HCT116 (cell line): Measurements from ENCODE around the gene ABHD17B. TPM values are rescaled to one million over a fixed set of nuclear protein-coding genes. Genes with fewer than 3 reads are reported as not detected.

ENCODE experiments used
- ATAC-seq: fragments of 200-7000 bp; cut with Tn5 transposase; 2 replicates; pipeline ENCODE4 v1.9.1; 2020; ENCODE audit warnings: mild to moderate bottlenecking, moderate library complexity
- BruUV-seq: library from RNA; stranded (reverse); fragments of 400-500 nt; replicated peaks from 2 replicates; lab custom pipeline; 2021; lab: Mats Ljungman, UMichigan
- CTCF ChIA-PET: fragments of 300-600 bp; sonication (Branson Sonifier 250); formaldehyde crosslinking; loops from one replicate; lab custom pipeline; 2021; ENCODE audit warnings: antibody characterized with exemption; lab: Charles Lee
- POLR2A ChIA-PET: fragments of 300-600, 350-600 bp; sonication (Branson Sonifier 250); formaldehyde crosslinking; loops from one replicate; lab custom pipeline; 2021; ENCODE audit warnings: antibody characterized with exemption; lab: Charles Lee
- RAD21 ChIA-PET, 2 experiments: fragments of 300-600 bp; sonication (Branson Sonifier 250); formaldehyde crosslinking; loops; one replicate each; lab custom pipeline; 2023; ENCODE audit warnings: low total read pairs in 2 of 2; ENCODE audit not compliant: uncharacterized antibody in 2 of 2, unreplicated experiment in 2 of 2, low non-redundant PET in 1 of 2; lab: Charles Lee
- DNase-seq: peaks from one replicate; pipeline ENCODE4 v3.0.0-alpha.2; 2010; ENCODE audit warnings: low read depth, low spot score
- H2AFZ ChIP-seq: fragments of 200-600 bp; shearing (Covaris generic), sonication (generic); 2 replicates; pipeline ENCODE4 v1.6.1; 2017; ENCODE audit warnings: low read depth, mixed run types, mixed read lengths, antibody characterized with exemption, low read length; ENCODE audit not compliant: poor library complexity, severe bottlenecking
- H3K27ac ChIP-seq: 2 replicates; pipeline ENCODE4 v1.5.1; 2012; ENCODE audit warnings: low read depth, low read length
- H3K27me3 ChIP-seq: fragments of 200-600 bp; sonication (generic); 2 replicates; pipeline ENCODE4 v1.6.1; 2016; ENCODE audit warnings: mixed run types, low read length, mixed read lengths; ENCODE audit not compliant: insufficient read depth
- H3K36me3 ChIP-seq, 2 experiments: fragments of 200-500 bp in 1 of 2; fragments of 200-600 bp in 1 of 2; sonication (Bioruptor generic) in 1 of 2; sonication (generic) in 1 of 2; 2 replicates each; pipeline versions ENCODE4 v1.5.1 to v1.6.1; 2014 to 2016; ENCODE audit warnings: low read length in 2 of 2, inconsistent platforms in 1 of 2, mixed read lengths in 1 of 2, mixed run types in 1 of 2; ENCODE audit not compliant: insufficient read depth in 2 of 2, control insufficient read depth in 1 of 2
- H3K4me1 ChIP-seq, 2 experiments: fragments of 200-600 bp in 1 of 2; sonication (generic) in 1 of 2; 2 replicates each; pipeline versions ENCODE4 v1.5.1 to v1.6.1; 2012 to 2017; ENCODE audit warnings: low read length in 2 of 2, inconsistent platforms in 1 of 2, mild to moderate bottlenecking in 1 of 2, mixed read lengths in 1 of 2, mixed run types in 1 of 2, moderate library complexity in 1 of 2; ENCODE audit not compliant: insufficient read depth in 2 of 2, control insufficient read depth in 1 of 2
- H3K4me2 ChIP-seq: fragments of 200-600 bp; sonication (generic); 2 replicates; pipeline ENCODE4 v1.6.1; 2017; ENCODE audit warnings: mixed run types, low read length, mixed read lengths
- H3K4me3 ChIP-seq, 2 experiments: fragments of 200-600 bp in 1 of 2; sonication (generic) in 1 of 2; replicated peaks in 1 of 2; 2 replicates each; pipeline ENCODE4 v1.5.1; 2011 to 2016; ENCODE audit warnings: low read length in 2 of 2, control low read depth in 1 of 2, low read depth in 1 of 2, mild to moderate bottlenecking in 1 of 2, mixed read lengths in 1 of 2, mixed run types in 1 of 2
- H3K79me2 ChIP-seq: fragments of 200-600 bp; sonication (generic); 2 replicates; pipeline ENCODE4 v1.6.1; 2017; ENCODE audit warnings: mild to moderate bottlenecking, mixed run types, low read length, moderate library complexity, mixed read lengths; ENCODE audit not compliant: insufficient read depth
- H3K9ac ChIP-seq: fragments of 200-600 bp; sonication (generic); 2 replicates; pipeline ENCODE4 v1.6.1; 2016; ENCODE audit warnings: low read length, mixed read lengths
- H3K9me2 ChIP-seq: fragments of 200-600 bp; sonication (generic), shearing (Covaris generic); 2 replicates; pipeline ENCODE4 v1.6.1; 2017; ENCODE audit warnings: mixed run types, mild to moderate bottlenecking, moderate library complexity; ENCODE audit not compliant: insufficient read depth
- H3K9me3 ChIP-seq, 2 experiments: fragments of 200-500 bp in 1 of 2; fragments of 200-600 bp in 1 of 2; sonication (Bioruptor generic) in 1 of 2; sonication (generic) in 1 of 2; 2 replicates each; pipeline ENCODE4 v1.6.1; 2014 to 2017; ENCODE audit warnings: low read length in 2 of 2, mixed read lengths in 2 of 2, inconsistent platforms in 1 of 2, low read depth in 1 of 2, mild to moderate bottlenecking in 1 of 2, mixed run types in 1 of 2, moderate library complexity in 1 of 2; ENCODE audit not compliant: control insufficient read depth in 1 of 2, insufficient read depth in 1 of 2
- H4K20me1 ChIP-seq: fragments of 200-600 bp; sonication (generic), shearing (Covaris generic); 2 replicates; pipeline ENCODE4 v1.6.1; 2017; ENCODE audit warnings: mixed run types, mild to moderate bottlenecking, moderate library complexity; ENCODE audit not compliant: insufficient read depth
- CBX3 ChIP-seq: IDR thresholded peaks from 2 replicates; pipeline ENCODE4 v1.6.1; 2012; ENCODE audit warnings: low read depth
- EGR1 ChIP-seq: IDR thresholded peaks from 2 replicates; pipeline ENCODE4 v1.6.1; 2012; ENCODE audit warnings: low read depth
- ELF1 ChIP-seq: IDR thresholded peaks from 2 replicates; pipeline ENCODE4 v1.6.1; 2012; ENCODE audit warnings: low read depth, borderline replicate concordance
- EZH2 ChIP-seq: fragments of 200-600 bp; sonication (generic); IDR thresholded peaks from 2 replicates; pipeline ENCODE4 v1.6.1; 2017; ENCODE audit warnings: antibody characterized with exemption, mixed run types
- EZH2phosphoT487 ChIP-seq: fragments of 200-600 bp; IDR thresholded peaks from 2 replicates; pipeline ENCODE4 v1.6.1; 2018; ENCODE audit warnings: antibody characterized with exemption, borderline replicate concordance
- FOSL1 ChIP-seq: IDR thresholded peaks from 2 replicates; pipeline ENCODE4 v1.6.1; 2012; ENCODE audit warnings: low read depth
- JUND ChIP-seq: IDR thresholded peaks from 2 replicates; pipeline ENCODE4 v1.6.1; 2012
- POLR2A ChIP-seq: IDR thresholded peaks from 2 replicates; pipeline ENCODE4 v1.7.0; 2011; ENCODE audit warnings: borderline replicate concordance; ENCODE audit not compliant: insufficient read depth, insufficient read length; ENCODE audit errors: extremely low read depth
- RAD21 ChIP-seq: IDR thresholded peaks from 2 replicates; pipeline ENCODE4 v1.6.1; 2012; ENCODE audit warnings: low read depth, mild to moderate bottlenecking
- SP1 ChIP-seq: IDR thresholded peaks from 2 replicates; pipeline ENCODE4 v1.6.1; 2012; ENCODE audit warnings: low read depth
- YY1 ChIP-seq: IDR thresholded peaks from 2 replicates; pipeline ENCODE4 v1.6.1; 2011; ENCODE audit warnings: low read length, low read depth, moderate library complexity, mild to moderate bottlenecking; ENCODE audit not compliant: insufficient replicate concordance; ENCODE audit errors: extremely low read depth
- ZFX ChIP-seq: fragments of 450-650 bp; IDR thresholded peaks from 2 replicates; pipeline ENCODE4 v1.6.1; 2017
- ZNF274 ChIP-seq: fragments of 200-500 bp; sonication (Bioruptor generic); IDR thresholded peaks from 2 replicates; pipeline ENCODE4 v1.6.1; 2014; ENCODE audit warnings: mild to moderate bottlenecking, low read depth, low read length, inconsistent platforms
- intact Hi-C: fragments of 100-400 bp; cut with micrococcal nuclease; formaldehyde crosslinking; loops from 2 replicates; pipeline ENCODE4 v1.10.0; 2022
- total RNA-seq: library from RNA; stranded (reverse); gene quantifications from one replicate; pipeline ENCODE4 v1.2.1, GENCODE V29; 2021; ENCODE audit not compliant: unreplicated experiment
- TF ChIP-seq, protein P1 (sequence below), 3 experiments: fragments of 200-600 bp in 1 of 3; sonication (generic) in 1 of 3; IDR thresholded peaks in 2 of 3; conservative IDR thresholded peaks in 1 of 3; 2 replicates each; pipeline ENCODE4 v1.5.1; 2012 to 2017; ENCODE audit warnings: low read depth in 2 of 3, low read length in 2 of 3, antibody characterized with exemption in 1 of 3, borderline replicate concordance in 1 of 3, control low read depth in 1 of 3, mild to moderate bottlenecking in 1 of 3, mixed read lengths in 1 of 3, mixed run types in 1 of 3, moderate library complexity in 1 of 3; ENCODE audit not compliant: insufficient read depth in 1 of 3
- TF ChIP-seq, protein P2 (sequence below): IDR thresholded peaks from 2 replicates; pipeline ENCODE4 v1.6.1; 2011; ENCODE audit warnings: mild to moderate bottlenecking, low read length, moderate library complexity; ENCODE audit not compliant: insufficient replicate concordance; ENCODE audit errors: extremely low read depth
- TF ChIP-seq, protein P3 (sequence below): IDR thresholded peaks from 2 replicates; pipeline ENCODE4 v1.6.1; 2012; ENCODE audit warnings: low read depth
- TF ChIP-seq, protein P4 (sequence below): IDR thresholded peaks from 2 replicates; pipeline ENCODE4 v1.6.1; 2012

ABHD17B gene
- total RNA-seq, 1 experiment from 2014 or later: 17.0 TPM

DNA sequence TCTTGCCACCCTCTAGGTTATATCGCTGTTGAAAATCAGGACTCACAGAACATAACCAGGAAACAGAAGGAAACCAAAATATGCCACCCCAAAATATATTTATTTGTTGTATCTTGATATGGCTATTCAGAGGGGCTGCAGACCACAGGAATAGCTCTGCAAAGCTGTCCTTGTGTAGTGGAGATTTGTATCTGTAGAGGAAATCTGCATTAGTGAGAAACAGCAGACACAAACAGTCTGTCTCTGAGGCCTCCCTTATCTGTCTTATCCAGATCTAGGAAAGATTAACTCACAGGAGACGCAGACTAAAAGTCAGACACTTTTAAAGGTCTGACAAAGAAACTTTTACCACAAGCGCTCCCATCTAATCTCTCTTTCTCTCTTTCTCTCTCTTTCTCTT is 88.5 kb downstream of the ABHD17B start:
- no peak overlapping the region for H3K27ac ChIP-seq
- ATAC-seq (no peak), DNase-seq (no peak)
- H2AFZ ChIP-seq: no peak overlapping the region
- no peaks in the 10 kb centered on the region for H3K79me2 ChIP-seq
- H3K4me2 ChIP-seq: no peak overlapping the region
- no peaks in the 10 kb centered on the region for H4K20me1 ChIP-seq
- no peaks in the 10 kb centered on the region for H3K27me3 ChIP-seq
- BruUV-seq: no TSS peak
- intact Hi-C loops: loop anchor here (5.0 kb wide), 1 partner anchor 535 kb away; no protein-coding TSS in a partner anchor
- RAD21 ChIA-PET: no interaction called here
- no peaks in the 10 kb centered on the region for H3K9me3 ChIP-seq
- TF ChIP-seq, protein P1, sequence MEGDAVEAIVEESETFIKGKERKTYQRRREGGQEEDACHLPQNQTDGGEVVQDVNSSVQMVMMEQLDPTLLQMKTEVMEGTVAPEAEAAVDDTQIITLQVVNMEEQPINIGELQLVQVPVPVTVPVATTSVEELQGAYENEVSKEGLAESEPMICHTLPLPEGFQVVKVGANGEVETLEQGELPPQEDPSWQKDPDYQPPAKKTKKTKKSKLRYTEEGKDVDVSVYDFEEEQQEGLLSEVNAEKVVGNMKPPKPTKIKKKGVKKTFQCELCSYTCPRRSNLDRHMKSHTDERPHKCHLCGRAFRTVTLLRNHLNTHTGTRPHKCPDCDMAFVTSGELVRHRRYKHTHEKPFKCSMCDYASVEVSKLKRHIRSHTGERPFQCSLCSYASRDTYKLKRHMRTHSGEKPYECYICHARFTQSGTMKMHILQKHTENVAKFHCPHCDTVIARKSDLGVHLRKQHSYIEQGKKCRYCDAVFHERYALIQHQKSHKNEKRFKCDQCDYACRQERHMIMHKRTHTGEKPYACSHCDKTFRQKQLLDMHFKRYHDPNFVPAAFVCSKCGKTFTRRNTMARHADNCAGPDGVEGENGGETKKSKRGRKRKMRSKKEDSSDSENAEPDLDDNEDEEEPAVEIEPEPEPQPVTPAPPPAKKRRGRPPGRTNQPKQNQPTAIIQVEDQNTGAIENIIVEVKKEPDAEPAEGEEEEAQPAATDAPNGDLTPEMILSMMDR (IDR thresholded peaks at IDR 0.05 in 2 of 3, conservative IDR thresholded peaks at IDR 0.05 in 1 of 3; ENCODE audit: borderline replicate concordance in 1 of 3, insufficient read depth in 1 of 3, low read depth in 2 of 3, low read length in 2 of 3): no peak
- TF ChIP-seq EZH2 (no peak), JUND (no peak), POLR2A (no peak), SP1 (no peak), ZNF274 (no peak), EZH2phosphoT487 (no peak), ZFX (no peak), CBX3 (no peak), ELF1 (no peak), YY1 (no peak), RAD21 (no peak), EGR1 (no peak), FOSL1 (no peak)
- TF ChIP-seq, protein P2, sequence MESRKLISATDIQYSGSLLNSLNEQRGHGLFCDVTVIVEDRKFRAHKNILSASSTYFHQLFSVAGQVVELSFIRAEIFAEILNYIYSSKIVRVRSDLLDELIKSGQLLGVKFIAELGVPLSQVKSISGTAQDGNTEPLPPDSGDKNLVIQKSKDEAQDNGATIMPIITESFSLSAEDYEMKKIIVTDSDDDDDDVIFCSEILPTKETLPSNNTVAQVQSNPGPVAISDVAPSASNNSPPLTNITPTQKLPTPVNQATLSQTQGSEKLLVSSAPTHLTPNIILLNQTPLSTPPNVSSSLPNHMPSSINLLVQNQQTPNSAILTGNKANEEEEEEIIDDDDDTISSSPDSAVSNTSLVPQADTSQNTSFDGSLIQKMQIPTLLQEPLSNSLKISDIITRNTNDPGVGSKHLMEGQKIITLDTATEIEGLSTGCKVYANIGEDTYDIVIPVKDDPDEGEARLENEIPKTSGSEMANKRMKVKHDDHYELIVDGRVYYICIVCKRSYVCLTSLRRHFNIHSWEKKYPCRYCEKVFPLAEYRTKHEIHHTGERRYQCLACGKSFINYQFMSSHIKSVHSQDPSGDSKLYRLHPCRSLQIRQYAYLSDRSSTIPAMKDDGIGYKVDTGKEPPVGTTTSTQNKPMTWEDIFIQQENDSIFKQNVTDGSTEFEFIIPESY: no peak
- TF ChIP-seq, protein P3, sequence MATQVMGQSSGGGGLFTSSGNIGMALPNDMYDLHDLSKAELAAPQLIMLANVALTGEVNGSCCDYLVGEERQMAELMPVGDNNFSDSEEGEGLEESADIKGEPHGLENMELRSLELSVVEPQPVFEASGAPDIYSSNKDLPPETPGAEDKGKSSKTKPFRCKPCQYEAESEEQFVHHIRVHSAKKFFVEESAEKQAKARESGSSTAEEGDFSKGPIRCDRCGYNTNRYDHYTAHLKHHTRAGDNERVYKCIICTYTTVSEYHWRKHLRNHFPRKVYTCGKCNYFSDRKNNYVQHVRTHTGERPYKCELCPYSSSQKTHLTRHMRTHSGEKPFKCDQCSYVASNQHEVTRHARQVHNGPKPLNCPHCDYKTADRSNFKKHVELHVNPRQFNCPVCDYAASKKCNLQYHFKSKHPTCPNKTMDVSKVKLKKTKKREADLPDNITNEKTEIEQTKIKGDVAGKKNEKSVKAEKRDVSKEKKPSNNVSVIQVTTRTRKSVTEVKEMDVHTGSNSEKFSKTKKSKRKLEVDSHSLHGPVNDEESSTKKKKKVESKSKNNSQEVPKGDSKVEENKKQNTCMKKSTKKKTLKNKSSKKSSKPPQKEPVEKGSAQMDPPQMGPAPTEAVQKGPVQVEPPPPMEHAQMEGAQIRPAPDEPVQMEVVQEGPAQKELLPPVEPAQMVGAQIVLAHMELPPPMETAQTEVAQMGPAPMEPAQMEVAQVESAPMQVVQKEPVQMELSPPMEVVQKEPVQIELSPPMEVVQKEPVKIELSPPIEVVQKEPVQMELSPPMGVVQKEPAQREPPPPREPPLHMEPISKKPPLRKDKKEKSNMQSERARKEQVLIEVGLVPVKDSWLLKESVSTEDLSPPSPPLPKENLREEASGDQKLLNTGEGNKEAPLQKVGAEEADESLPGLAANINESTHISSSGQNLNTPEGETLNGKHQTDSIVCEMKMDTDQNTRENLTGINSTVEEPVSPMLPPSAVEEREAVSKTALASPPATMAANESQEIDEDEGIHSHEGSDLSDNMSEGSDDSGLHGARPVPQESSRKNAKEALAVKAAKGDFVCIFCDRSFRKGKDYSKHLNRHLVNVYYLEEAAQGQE: no peak
- TF ChIP-seq, protein P4, sequence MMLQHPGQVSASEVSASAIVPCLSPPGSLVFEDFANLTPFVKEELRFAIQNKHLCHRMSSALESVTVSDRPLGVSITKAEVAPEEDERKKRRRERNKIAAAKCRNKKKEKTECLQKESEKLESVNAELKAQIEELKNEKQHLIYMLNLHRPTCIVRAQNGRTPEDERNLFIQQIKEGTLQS: no peak
- no peaks in the 10 kb centered on the region for H3K36me3 ChIP-seq
- H3K4me3 ChIP-seq: no peak overlapping the region
- no peaks in the 10 kb centered on the region for H3K4me1 ChIP-seq
- POLR2A ChIA-PET: no interaction called here
- no peaks in the 10 kb centered on the region for H3K9me2 ChIP-seq
- H3K9ac ChIP-seq: no peak overlapping the region
- CTCF ChIA-PET: no interaction called here
